CD14-positive monocyte (primary cell): ENCODE results near the gene SPTAN1. TPM values are rescaled to one million over a fixed set of nuclear protein-coding genes. Genes with fewer than 3 reads are reported as not detected.

Experiments
- DNase-seq, 3 donors: peaks; one replicate each; pipeline ENCODE4 v3.0.0-alpha.2; 2011 to 2022
- H2AFZ ChIP-seq: 2 replicates; pipeline ENCODE4 v1.6.0; 2012; ENCODE audit warnings: mild to moderate bottlenecking, low read depth, low read length, inconsistent platforms; ENCODE audit not compliant: insufficient read depth, poor library complexity, severe bottlenecking
- H3K27ac ChIP-seq, 2 donors: 1 replicate in 1 of 2; 2 replicates in 1 of 2; pipeline ENCODE4 v1.5.1; 2012 to 2013; ENCODE audit warnings: low read length in 2 of 2, control low read depth in 1 of 2, inconsistent platforms in 1 of 2, low read depth in 1 of 2, mild to moderate bottlenecking in 1 of 2
- H3K27me3 ChIP-seq, 2 donors: one replicate each; pipeline versions ENCODE4 v1.6.0 to v1.6.1; 2011 to 2013; ENCODE audit warnings: low read length in 2 of 2; ENCODE audit not compliant: control insufficient read depth in 2 of 2, insufficient read depth in 2 of 2
- H3K36me3 ChIP-seq, 2 donors: replicated peaks in 1 of 2; 1 replicate in 1 of 2; 2 replicates in 1 of 2; pipeline versions ENCODE4 v1.5.1 to v1.6.1; 2012 to 2013; ENCODE audit warnings: low read length in 2 of 2, control low read depth in 1 of 2, inconsistent platforms in 1 of 2, mild to moderate bottlenecking in 1 of 2; ENCODE audit not compliant: insufficient read depth in 2 of 2, control insufficient read depth in 1 of 2
- H3K4me1 ChIP-seq, 2 donors: 1 replicate in 1 of 2; 2 replicates in 1 of 2; pipeline versions ENCODE4 v1.5.1 to v1.6.1; 2012 to 2013; ENCODE audit warnings: low read length in 2 of 2, control low read depth in 1 of 2, inconsistent platforms in 1 of 2, mild to moderate bottlenecking in 1 of 2, moderate library complexity in 1 of 2; ENCODE audit not compliant: insufficient read depth in 2 of 2, control insufficient read depth in 1 of 2
- H3K4me2 ChIP-seq: replicated peaks from 2 replicates; pipeline ENCODE3; 2012; ENCODE audit warnings: low read length, moderate library complexity, mild to moderate bottlenecking; ENCODE audit not compliant: poor library complexity, severe bottlenecking; ENCODE audit errors: extremely low read depth
- H3K4me3 ChIP-seq, 3 experiments: fragments of 200-600 bp in 1 of 3; sonication (generic) in 1 of 3; replicated peaks in 1 of 3; 1 replicate in 2 of 3; 2 replicates in 1 of 3; pipeline ENCODE4 v1.5.1; 2011 to 2013; ENCODE audit warnings: low read length in 3 of 3, mild to moderate bottlenecking in 3 of 3, control low read depth in 2 of 3, low read depth in 2 of 3, inconsistent platforms in 1 of 3, moderate library complexity in 1 of 3
- H3K79me2 ChIP-seq: 2 replicates; pipeline ENCODE4 v1.6.0; 2012; ENCODE audit warnings: mild to moderate bottlenecking, control low read depth, inconsistent platforms, low read length, moderate library complexity; ENCODE audit not compliant: insufficient read depth
- H3K9ac ChIP-seq: 2 replicates; pipeline ENCODE4 v1.6.0; 2017; ENCODE audit warnings: low read length, mild to moderate bottlenecking; ENCODE audit not compliant: insufficient read depth, poor library complexity, severe bottlenecking
- H3K9me3 ChIP-seq, 2 donors: replicated peaks in 1 of 2; 1 replicate in 1 of 2; 2 replicates in 1 of 2; pipeline versions ENCODE4 v1.5.1 to v1.6.1; 2012 to 2013; ENCODE audit warnings: low read length in 2 of 2, control low read depth in 1 of 2; ENCODE audit not compliant: control insufficient read depth in 1 of 2, insufficient read depth in 1 of 2
- H4K20me1 ChIP-seq: 2 replicates; pipeline ENCODE4 v1.6.0; 2012; ENCODE audit warnings: mild to moderate bottlenecking, low read length, control low read depth, moderate library complexity; ENCODE audit not compliant: insufficient read depth
- H3K27ac Mint-ChIP-seq, 7 donors: one replicate each; pipeline ENCODE4 v1.8.0; 2020; ENCODE audit warnings: mild to moderate bottlenecking in 7 of 7, mixed read lengths in 7 of 7, moderate library complexity in 6 of 7, inconsistent platforms in 2 of 7
- H3K27me3 Mint-ChIP-seq, 3 donors: one replicate each; pipeline ENCODE4 v1.8.0; 2021 to 2022; ENCODE audit warnings: low read depth in 3 of 3, mild to moderate bottlenecking in 3 of 3, mixed read lengths in 3 of 3, moderate library complexity in 3 of 3, inconsistent platforms in 1 of 3
- H3K36me3 Mint-ChIP-seq, 2 donors: one replicate each; pipeline ENCODE4 v1.8.0; 2020; ENCODE audit warnings: mixed read lengths in 2 of 2, inconsistent platforms in 1 of 2, mild to moderate bottlenecking in 1 of 2
- H3K4me1 Mint-ChIP-seq: one replicate; pipeline ENCODE4 v1.8.0; 2020; ENCODE audit warnings: mild to moderate bottlenecking, mixed read lengths
- H3K4me3 Mint-ChIP-seq, 2 donors: one replicate each; pipeline ENCODE4 v1.8.0; 2020; ENCODE audit warnings: mild to moderate bottlenecking in 2 of 2, mixed read lengths in 2 of 2, moderate library complexity in 1 of 2
- H3K9me3 Mint-ChIP-seq, 7 donors: one replicate each; pipeline ENCODE4 v1.8.0; 2020 to 2022; ENCODE audit warnings: mixed read lengths in 7 of 7, mild to moderate bottlenecking in 6 of 7, moderate library complexity in 6 of 7, inconsistent platforms in 2 of 7
- CTCF ChIP-seq: fragments of 200-600 bp; IDR thresholded peaks from one replicate; pipeline ENCODE4 v1.8.0; 2022; ENCODE audit warnings: antibody characterized with exemption, mild to moderate bottlenecking
- WGBS: methylation state at CpG from one replicate; pipeline ENCODE4 v1.1.5; 2013; ENCODE audit warnings: missing lambda C conversion rate; ENCODE audit not compliant: insufficient coverage; 5-methylcytosine and 5-hydroxymethylcytosine counted together
- intact Hi-C, 2 donors: fragments of 100-400 bp; cut with micrococcal nuclease; formaldehyde crosslinking; loops; one replicate each; pipeline versions ENCODE4 v1.15.0 to v1.15.1; 2023
- polyA plus RNA-seq, 3 donors: library from polyadenylated mRNA; depleted of rRNA in 1 of 3; unstranded in 2 of 3; stranded (reverse) in 1 of 3; fragments of 300-500 nt in 2 of 3; fragments of >200 nt in 1 of 3; fragmentation: Illumina TruSeq in 2 of 3; gene quantifications; 1 replicate in 2 of 3; 2 replicates in 1 of 3; pipeline ENCODE4 v1.2.3, GENCODE V29; 2012 to 2021

SPTAN1 gene
- polyA plus RNA-seq, 3 donors, result 6.2 to 40.8 (median 8.5) TPM

DNA sequence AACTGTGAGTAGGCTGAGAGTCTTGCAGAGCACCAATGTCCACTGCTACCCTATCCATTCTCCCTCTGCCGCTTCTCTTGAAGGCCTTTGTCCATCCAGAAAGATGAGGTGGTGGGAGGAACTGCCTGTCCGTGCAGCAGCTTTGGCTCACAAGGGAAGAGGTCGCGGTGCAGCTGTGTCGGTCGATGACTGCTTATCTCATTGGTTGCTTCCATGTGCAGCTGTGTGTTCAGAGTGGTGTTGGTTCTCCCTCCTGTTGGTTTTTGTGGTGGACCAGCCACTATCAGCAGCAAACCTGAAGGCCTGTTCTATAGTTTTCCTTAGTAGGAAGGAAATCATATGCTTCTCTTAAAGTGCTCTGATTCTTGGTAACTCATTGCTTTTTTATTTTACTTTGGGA, 40.7 kb downstream of the SPTAN1 start:
- H3K4me1 Mint-ChIP-seq, result no peaks in the 10 kb centered on the region
- H3K9me3 ChIP-seq, result no peaks in the 10 kb centered on the region
- H3K4me2 ChIP-seq, result no peak overlapping the region
- H3K4me1 ChIP-seq, result no peaks in the 10 kb centered on the region
- no peaks in the 10 kb centered on the region for H3K27me3 ChIP-seq
- no peak for DNase-seq
- peak overlapping the region in 1 of 7 donors; percentile 26 for H3K27ac Mint-ChIP-seq
- no peaks in the 10 kb centered on the region for H3K9me3 Mint-ChIP-seq
- H3K36me3 Mint-ChIP-seq, result peaks cover 64 to 95% of the 10 kb centered on the region in 2 donors
- H4K20me1 ChIP-seq, result no peaks in the 10 kb centered on the region
- H3K79me2 ChIP-seq, result no peaks in the 10 kb centered on the region
- intact Hi-C loops, result no loop called here
- WGBS, result 89% methylated on average over 5 of the region's 6 CpGs
- H2AFZ ChIP-seq, result no peak overlapping the region
- no peak overlapping the region for H3K9ac ChIP-seq
- H3K4me3 ChIP-seq, result no peak overlapping the region
- H3K36me3 ChIP-seq, result peaks cover 66 to 94% of the 10 kb centered on the region in 2 donors
- H3K27ac ChIP-seq, result no peak overlapping the region
- no peak overlapping the region for H3K4me3 Mint-ChIP-seq
- no peak for TF ChIP-seq CTCF
- no peaks in the 10 kb centered on the region for H3K27me3 Mint-ChIP-seq

- no peak overlapping the region for H3K27ac ChIP-seq
- H3K27me3 ChIP-seq, result no peaks in the 10 kb centered on the region
- no peak overlapping the region for H3K4me3 ChIP-seq
- peak overlapping the region in 1 of 7 donors; percentile 14 for H3K27ac Mint-ChIP-seq
- no peaks in the 10 kb centered on the region for H3K9me3 Mint-ChIP-seq
- H3K9ac ChIP-seq, result no peak overlapping the region
- peaks cover 65 to 93% of the 10 kb centered on the region in 2 donors for H3K36me3 Mint-ChIP-seq
- DNase-seq, result no peak
- H3K4me2 ChIP-seq, result no peak overlapping the region
- peaks cover 67 to 94% of the 10 kb centered on the region in 2 donors for H3K36me3 ChIP-seq
- H3K4me3 Mint-ChIP-seq, result no peak overlapping the region
- H3K79me2 ChIP-seq, result no peaks in the 10 kb centered on the region
- H4K20me1 ChIP-seq, result no peaks in the 10 kb centered on the region
- intact Hi-C loops, result no loop called here
- WGBS, result 99% methylated on average over 7 of the region's 9 CpGs
- no peak for TF ChIP-seq CTCF
- no peaks in the 10 kb centered on the region for H3K4me1 Mint-ChIP-seq
- H2AFZ ChIP-seq, result no peak overlapping the region
- no peaks in the 10 kb centered on the region for H3K4me1 ChIP-seq
- H3K9me3 ChIP-seq, result no peaks in the 10 kb centered on the region
- no peaks in the 10 kb centered on the region for H3K27me3 Mint-ChIP-seq
Measured at GRCh38 chr9:128593856-128594255, 41.5 kb downstream of the SPTAN1 start.
